H1 (cell line): ENCODE results near the gene ARHGAP15. TPM values are rescaled to one million over a fixed set of nuclear protein-coding genes. Genes with fewer than 3 reads are reported as not detected.

Experiments used
- CTCF ChIA-PET: fragments of 300-600 bp; sonication (Branson Sonifier 250); formaldehyde crosslinking; loops from one replicate; lab custom pipeline; 2021; ENCODE audit not compliant: partially characterized antibody; lab: Charles Lee
- POLR2A ChIA-PET: fragments of 300-600 bp; sonication (Branson Sonifier 250); formaldehyde crosslinking; loops from one replicate; lab custom pipeline; 2021; ENCODE audit warnings: inconsistent platforms; ENCODE audit not compliant: partially characterized antibody; lab: Charles Lee
- DNase-seq, 2 experiments: peaks; one replicate each; pipeline versions ENCODE4 v3.0.0 to v3.0.0-alpha.2; 2010 to 2022; ENCODE audit warnings: low spot score in 2 of 2, low read depth in 1 of 2, mixed read lengths in 1 of 2
- FAIRE-seq: peaks from 2 replicates; lab custom pipeline; 2011; peaks lifted over from hg19 to GRCh38; lab: Jason Lieb, UNC
- H2AFZ ChIP-seq: 2 replicates; pipeline ENCODE4 v1.8.1; 2012; ENCODE audit warnings: low read length, inconsistent platforms
- H2AK5ac ChIP-seq: 2 replicates; pipeline ENCODE4 v1.6.1; 2013; ENCODE audit warnings: low read depth, low read length
- H2BK120ac ChIP-seq: replicated peaks from 2 replicates; pipeline ENCODE3; 2013; ENCODE audit warnings: low read depth, low read length, inconsistent platforms
- H2BK12ac ChIP-seq: 2 replicates; pipeline ENCODE4 v1.6.1; 2013; ENCODE audit warnings: low read depth, low read length
- H2BK15ac ChIP-seq: 2 replicates; pipeline ENCODE4 v1.6.1; 2013; ENCODE audit warnings: low read length
- H2BK20ac ChIP-seq: 2 replicates; pipeline ENCODE4 v1.6.1; 2013; ENCODE audit warnings: low read length
- H2BK5ac ChIP-seq: 2 replicates; pipeline ENCODE4 v1.6.1; 2013; ENCODE audit warnings: low read depth, low read length
- H3K14ac ChIP-seq: 2 replicates; pipeline ENCODE4 v1.6.1; 2013; ENCODE audit warnings: inconsistent platforms; ENCODE audit not compliant: insufficient read length
- H3K18ac ChIP-seq: 2 replicates; pipeline ENCODE4 v1.6.1; 2013; ENCODE audit warnings: low read length; ENCODE audit errors: extremely low read depth
- H3K23ac ChIP-seq: 2 replicates; pipeline ENCODE4 v1.6.1; 2013; ENCODE audit warnings: inconsistent platforms; ENCODE audit not compliant: insufficient read length
- H3K23me2 ChIP-seq: 2 replicates; pipeline ENCODE4 v1.6.1; 2013; ENCODE audit warnings: low read depth, low read length
- H3K27ac ChIP-seq: 2 replicates; pipeline ENCODE4 v1.6.1; 2011; ENCODE audit warnings: low read depth, low read length, inconsistent platforms
- H3K27me3 ChIP-seq, 4 experiments: replicated peaks in 1 of 4; 1 replicate in 1 of 4; 2 replicates in 3 of 4; pipeline versions ENCODE4 v1.6.1 to v1.8.1; 2011 to 2013; ENCODE audit warnings: low read length in 3 of 4, mild to moderate bottlenecking in 3 of 4, inconsistent platforms in 2 of 4, mixed read lengths in 2 of 4, moderate library complexity in 1 of 4; ENCODE audit not compliant: control insufficient read depth in 3 of 4, insufficient read depth in 3 of 4; ENCODE audit errors: extremely low read depth in 1 of 4
- H3K36me3 ChIP-seq, 4 experiments: 2 replicates each; pipeline versions ENCODE4 v1.6.1 to v1.8.1; 2011 to 2013; ENCODE audit warnings: mild to moderate bottlenecking in 4 of 4, low read length in 3 of 4, moderate library complexity in 2 of 4, control low read depth in 1 of 4, inconsistent platforms in 1 of 4; ENCODE audit not compliant: insufficient read depth in 4 of 4, control insufficient read depth in 2 of 4
- H3K4ac ChIP-seq: replicated peaks from 2 replicates; pipeline ENCODE3; 2013; ENCODE audit warnings: low read length, low read depth, mixed read lengths, inconsistent platforms; ENCODE audit not compliant: insufficient read length
- H3K4me1 ChIP-seq, 4 experiments: replicated peaks in 1 of 4; 1 replicate in 1 of 4; 2 replicates in 3 of 4; pipeline versions ENCODE4 v1.6.1 to v1.8.1; 2011 to 2013; ENCODE audit warnings: low read length in 3 of 4, inconsistent platforms in 2 of 4, mixed read lengths in 1 of 4; ENCODE audit not compliant: insufficient read depth in 4 of 4, control insufficient read depth in 3 of 4
- H3K4me2 ChIP-seq, 2 experiments: 2 replicates each; pipeline versions ENCODE4 v1.6.1 to v1.8.1; 2011 to 2013; ENCODE audit warnings: low read depth in 2 of 2, low read length in 2 of 2, control low read depth in 1 of 2, inconsistent platforms in 1 of 2, mild to moderate bottlenecking in 1 of 2; ENCODE audit not compliant: insufficient read depth in 1 of 2
- H3K4me3 ChIP-seq, 4 experiments: fragments of 200-600, 300-600 bp in 1 of 4; sonication (generic), shearing (Covaris generic), sonication (Bioruptor Twin) in 1 of 4; 2 replicates each; pipeline versions ENCODE4 v1.5.1 to v1.8.1; 2011 to 2016; ENCODE audit warnings: low read length in 4 of 4, low read depth in 3 of 4, control low read depth in 2 of 4, inconsistent platforms in 2 of 4, mild to moderate bottlenecking in 2 of 4, mixed read lengths in 1 of 4, moderate library complexity in 1 of 4; ENCODE audit not compliant: insufficient read depth in 2 of 4; ENCODE audit errors: extremely low read depth in 1 of 4
- H3K56ac ChIP-seq: replicated peaks from 2 replicates; pipeline ENCODE3; 2013; ENCODE audit warnings: low read depth, mild to moderate bottlenecking, mixed read lengths, low read length, inconsistent platforms; ENCODE audit not compliant: insufficient read length
- H3K79me1 ChIP-seq: 2 replicates; pipeline ENCODE4 v1.6.1; 2013; ENCODE audit warnings: low read depth, low read length, control low read depth
- H3K79me2 ChIP-seq, 2 experiments: 2 replicates each; pipeline versions ENCODE4 v1.6.1 to v1.8.1; 2012 to 2013; ENCODE audit warnings: low read length in 2 of 2, mild to moderate bottlenecking in 2 of 2, inconsistent platforms in 1 of 2; ENCODE audit not compliant: insufficient read depth in 2 of 2, control insufficient read depth in 1 of 2
- H3K9ac ChIP-seq, 4 experiments: replicated peaks in 1 of 4; 1 replicate in 1 of 4; 2 replicates in 3 of 4; pipeline versions ENCODE4 v1.6.1 to v1.8.1; 2011 to 2013; ENCODE audit warnings: low read depth in 3 of 4, low read length in 3 of 4, control low read depth in 2 of 4, mild to moderate bottlenecking in 2 of 4, moderate library complexity in 2 of 4, inconsistent platforms in 1 of 4; ENCODE audit errors: extremely low read depth in 1 of 4
- H3K9me3 ChIP-seq, 2 experiments: 2 replicates each; pipeline versions ENCODE4 v1.6.1 to v1.8.1; 2012 to 2013; ENCODE audit warnings: mild to moderate bottlenecking in 2 of 2, moderate library complexity in 2 of 2, control low read depth in 1 of 2, inconsistent platforms in 1 of 2, low read depth in 1 of 2, low read length in 1 of 2, mixed read lengths in 1 of 2; ENCODE audit not compliant: insufficient read depth in 2 of 2
- H4K20me1 ChIP-seq, 2 experiments: replicated peaks in 1 of 2; 2 replicates each; pipeline versions ENCODE3 to v1.8.1; 2011 to 2013; ENCODE audit warnings: inconsistent platforms in 2 of 2, low read length in 2 of 2, mild to moderate bottlenecking in 1 of 2; ENCODE audit not compliant: insufficient read depth in 2 of 2, control insufficient read depth in 1 of 2
- H4K5ac ChIP-seq: 2 replicates; pipeline ENCODE4 v1.6.1; 2013; ENCODE audit warnings: low read length, low read depth, mixed read lengths, inconsistent platforms; ENCODE audit not compliant: insufficient read length
- H4K8ac ChIP-seq: 2 replicates; pipeline ENCODE4 v1.8.0; 2013; ENCODE audit warnings: mild to moderate bottlenecking, moderate library complexity, low read length, inconsistent platforms; ENCODE audit not compliant: insufficient read depth; ENCODE audit errors: extremely low read depth
- H4K91ac ChIP-seq: replicated peaks from 2 replicates; pipeline ENCODE3; 2013; ENCODE audit warnings: low read length, mixed read lengths, inconsistent platforms; ENCODE audit not compliant: insufficient read length
- RNF2 ChIP-seq: fragments of 200-900, 300-1000 bp; sonication (generic); IDR thresholded peaks from 2 replicates; pipeline ENCODE4 v1.7.1; 2016; ENCODE audit warnings: borderline replicate concordance, low read depth, mild to moderate bottlenecking, antibody characterized with exemption, low read length; ENCODE audit not compliant: poor library complexity, severe bottlenecking; ENCODE audit errors: missing control alignments
- SIX5 ChIP-seq: IDR thresholded peaks from 2 replicates; pipeline ENCODE4 v1.6.1; 2011; ENCODE audit warnings: mild to moderate bottlenecking, low read depth, low read length
- polyA plus RNA-seq, 7 experiments: library from polyadenylated mRNA; depleted of rRNA in 3 of 7; stranded (reverse) in 5 of 7; unstranded in 2 of 7; fragments of >200 nt in 5 of 7; fragments of 200-250 nt in 2 of 7; gene quantifications; 1 replicate in 5 of 7; 2 replicates in 1 of 7; 4 replicates in 1 of 7; pipeline versions ENCODE4 v1.2.1 to v1.2.3, GENCODE V29; 2011 to 2013; ENCODE audit warnings: missing spikeins in 2 of 7, mixed read lengths in 2 of 7
- total RNA-seq: library from RNA; stranded (reverse); fragmentation: NEBNext Ultra II Directional; extraction: Animal tissue kit (Norgen Biotek cat#: 25700); gene quantifications from 2 replicates; pipeline ENCODE4 v1.2.1, GENCODE V29; 2021
- TF ChIP-seq, protein P1 (sequence below): IDR thresholded peaks from 2 replicates; pipeline ENCODE4 v1.6.1; 2011; ENCODE audit warnings: low read depth, mild to moderate bottlenecking, low read length; ENCODE audit not compliant: insufficient read depth

ARHGAP15 gene
- total and polyA plus RNA-seq, 2 of the 8 experiments (the other 6 are each of a cell fraction or from before 2014, with no cell fraction given) = not detected

DNA sequence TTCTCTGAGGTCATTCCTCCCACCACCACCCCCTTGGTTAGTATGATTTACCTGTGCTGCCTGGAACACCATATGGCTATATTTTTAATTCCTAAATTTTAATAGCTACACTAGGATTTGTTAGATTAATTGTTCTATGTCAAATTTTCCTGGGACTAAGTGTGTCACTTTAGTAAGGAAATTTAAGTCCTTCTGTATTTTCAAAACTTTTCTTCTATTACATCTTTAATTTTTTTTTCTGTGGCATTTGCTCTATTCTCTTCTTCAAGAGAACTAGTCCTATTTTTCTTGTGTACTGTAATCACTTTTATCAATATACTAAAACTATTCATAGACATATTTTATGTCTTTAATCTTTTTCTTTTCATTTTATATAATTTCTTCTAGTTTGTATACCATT, 456.9 kb downstream of the ARHGAP15 start:
- Histone ChIP-seq H4K5ac (no peak overlapping the region), H3K23me2 (no peaks in the 10 kb centered on the region), H3K27me3 (no peaks in the 10 kb centered on the region), H2BK120ac (no peak overlapping the region), H2BK15ac (no peak overlapping the region), H3K4ac (no peak overlapping the region), H3K27ac (no peak overlapping the region), H2BK5ac (no peak overlapping the region), H3K79me1 (no peaks in the 10 kb centered on the region), H3K79me2 (no peaks in the 10 kb centered on the region), H4K20me1 (no peaks in the 10 kb centered on the region), H3K4me3 (no peak overlapping the region), H2AK5ac (no peak overlapping the region), H3K36me3 (no peaks in the 10 kb centered on the region), H3K9ac (no peak overlapping the region), H3K4me2 (no peak overlapping the region), H4K8ac (no peak overlapping the region), H2BK20ac (no peak overlapping the region), H3K14ac (no peak overlapping the region), H3K9me3 (no peaks in the 10 kb centered on the region), H3K56ac (no peak overlapping the region), H3K4me1 (no peaks in the 10 kb centered on the region), H2BK12ac (no peak overlapping the region), H2AFZ (no peak overlapping the region), H3K18ac (no peak overlapping the region), H4K91ac (no peak overlapping the region), H3K23ac (no peak overlapping the region)
- ChIA-PET CTCF (no interaction called here), POLR2A (no interaction called here)
- FAIRE-seq (no peak), DNase-seq (no peak)
- TF ChIP-seq SIX5 (no peak), RNF2 (no peak)
- TF ChIP-seq, protein P1, sequence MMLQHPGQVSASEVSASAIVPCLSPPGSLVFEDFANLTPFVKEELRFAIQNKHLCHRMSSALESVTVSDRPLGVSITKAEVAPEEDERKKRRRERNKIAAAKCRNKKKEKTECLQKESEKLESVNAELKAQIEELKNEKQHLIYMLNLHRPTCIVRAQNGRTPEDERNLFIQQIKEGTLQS = no peak
